ENCODE results near the gene NOC4L.

GRCh38 chr12:132105467-132105866 is 38.8 kb upstream of the NOC4L start:
- TF ChIP-seq POLR2A (IDR thresholded peaks at IDR 0.05) (no peak), CTCF (IDR thresholded peaks at IDR 0.05) (no peak)
